Keratinocyte (primary cell): ENCODE results near the gene NFYA. TPM values are rescaled to one million over a fixed set of nuclear protein-coding genes. Genes with fewer than 3 reads are reported as not detected.

Experiments
- DNase-seq: peaks from one replicate; pipeline ENCODE4 v3.0.0-alpha.2; 2011; ENCODE audit warnings: low read depth, missing footprints, low spot score
- FAIRE-seq: peaks from 2 replicates; lab custom pipeline; 2011; peaks lifted over from hg19 to GRCh38; lab: Jason Lieb, UNC
- H2AFZ ChIP-seq: 2 replicates; pipeline ENCODE4 v1.6.0; 2012; ENCODE audit warnings: low read length, control low read depth, inconsistent platforms; ENCODE audit not compliant: control insufficient read depth
- H3K27ac ChIP-seq: 2 replicates; pipeline ENCODE4 v1.5.1; 2011; ENCODE audit warnings: low read length; ENCODE audit not compliant: control insufficient read depth, insufficient read depth
- H3K27me3 ChIP-seq: 3 replicates; pipeline ENCODE4 v1.6.0; 2011; ENCODE audit warnings: low read length; ENCODE audit not compliant: control insufficient read depth, insufficient read depth; ENCODE audit errors: extremely low read depth
- H3K36me3 ChIP-seq, 2 experiments: 2 replicates in 1 of 2; 3 replicates in 1 of 2; pipeline ENCODE4 v1.5.1; 2011; ENCODE audit warnings: low read length in 2 of 2, mild to moderate bottlenecking in 1 of 2; ENCODE audit not compliant: control insufficient read depth in 2 of 2, insufficient read depth in 2 of 2; ENCODE audit errors: extremely low read depth in 1 of 2
- H3K4me1 ChIP-seq: 3 replicates; pipeline ENCODE4 v1.5.1; 2011; ENCODE audit warnings: low read length; ENCODE audit not compliant: control insufficient read depth, insufficient read depth; ENCODE audit errors: extremely low read depth
- H3K4me2 ChIP-seq: 3 replicates; pipeline ENCODE4 v1.6.0; 2011; ENCODE audit warnings: low read depth, low read length; ENCODE audit not compliant: control insufficient read depth, insufficient read depth; ENCODE audit errors: extremely low read depth
- H3K4me3 ChIP-seq, 3 experiments: fragments of 200-600 bp in 1 of 3; sonication (generic) in 1 of 3; 2 replicates in 2 of 3; 3 replicates in 1 of 3; pipeline ENCODE4 v1.5.1; 2011 to 2016; ENCODE audit warnings: low read length in 3 of 3, mild to moderate bottlenecking in 3 of 3, control low read depth in 2 of 3, inconsistent platforms in 1 of 3, low read depth in 1 of 3, mixed read lengths in 1 of 3, mixed run types in 1 of 3, moderate library complexity in 1 of 3; ENCODE audit not compliant: control insufficient read depth in 2 of 3, insufficient read depth in 2 of 3; ENCODE audit errors: extremely low read depth in 1 of 3
- H3K79me2 ChIP-seq: 2 replicates; pipeline ENCODE4 v1.6.0; 2012; ENCODE audit warnings: low read length; ENCODE audit not compliant: control insufficient read depth, insufficient read depth
- H3K9ac ChIP-seq: 3 replicates; pipeline ENCODE4 v1.6.0; 2011; ENCODE audit warnings: low read length; ENCODE audit not compliant: control insufficient read depth, insufficient read depth; ENCODE audit errors: extremely low read depth
- H3K9me1 ChIP-seq: 3 replicates; pipeline ENCODE4 v1.6.0; 2011; ENCODE audit warnings: low read length; ENCODE audit not compliant: control insufficient read depth, insufficient read depth; ENCODE audit errors: extremely low read depth
- H3K9me3 ChIP-seq: 2 replicates; pipeline ENCODE4 v1.5.1; 2012; ENCODE audit warnings: low read depth, low read length; ENCODE audit not compliant: control insufficient read depth
- H4K20me1 ChIP-seq: 3 replicates; pipeline ENCODE4 v1.6.0; 2011; ENCODE audit warnings: low read length; ENCODE audit not compliant: control insufficient read depth, insufficient read depth; ENCODE audit errors: extremely low read depth
- EZH2 ChIP-seq: IDR thresholded peaks from one replicate; pipeline ENCODE4 v1.6.1; 2012; ENCODE audit warnings: inconsistent platforms, mild to moderate bottlenecking, low read length, moderate library complexity
- dilution Hi-C: fragments of 300-500 bp; cut with MboI; formaldehyde crosslinking; loops from one replicate; pipeline ENCODE4 v1.7.0; 2020; ENCODE audit warnings: low sequenced_read_pairs; ENCODE audit not compliant: extremely low pct_ligation_motif_present
- polyA plus RNA-seq, 5 experiments: library from polyadenylated mRNA; depleted of rRNA in 3 of 5; stranded (reverse) in 3 of 5; stranded (forward) in 1 of 5; unstranded in 1 of 5; fragments of >200 nt; gene quantifications; 1 replicate in 1 of 5; 2 replicates in 3 of 5; 3 replicates in 1 of 5; pipeline versions ENCODE4 v1.2.1 to v1.2.3, GENCODE V29; 2011 to 2012; ENCODE audit warnings: missing spikeins in 2 of 5, low read depth in 1 of 5, low replicate concordance in 1 of 5
- TF ChIP-seq, protein P1 (sequence below), 3 experiments: IDR thresholded peaks in 1 of 3; conservative IDR thresholded peaks in 1 of 3; optimal IDR thresholded peaks in 1 of 3; 2 replicates in 2 of 3; 3 replicates in 1 of 3; pipeline versions ENCODE3 to v1.5.1; 2011; ENCODE audit warnings: low read length in 3 of 3, mild to moderate bottlenecking in 3 of 3, moderate library complexity in 2 of 3, control low read depth in 1 of 3, inconsistent platforms in 1 of 3; ENCODE audit not compliant: insufficient read depth in 2 of 3; ENCODE audit errors: extremely low read depth in 1 of 3

The NFYA gene
- polyA plus RNA-seq, 1 donor (not counting 4 experiments of a cell fraction or from before 2014, with no cell fraction given), result 17.1 TPM

- H3K4me1 ChIP-seq, result peaks cover 48% of the 10 kb centered on the region
- H3K27ac ChIP-seq, result no peak overlapping the region
- H3K27me3 ChIP-seq, result no peaks in the 10 kb centered on the region
- H3K9me1 ChIP-seq, result no peaks in the 10 kb centered on the region
- no peaks in the 10 kb centered on the region for H3K9me3 ChIP-seq
- no peaks in the 10 kb centered on the region for H4K20me1 ChIP-seq
- TF ChIP-seq EZH2, result no peak
- TF ChIP-seq, protein P1, sequence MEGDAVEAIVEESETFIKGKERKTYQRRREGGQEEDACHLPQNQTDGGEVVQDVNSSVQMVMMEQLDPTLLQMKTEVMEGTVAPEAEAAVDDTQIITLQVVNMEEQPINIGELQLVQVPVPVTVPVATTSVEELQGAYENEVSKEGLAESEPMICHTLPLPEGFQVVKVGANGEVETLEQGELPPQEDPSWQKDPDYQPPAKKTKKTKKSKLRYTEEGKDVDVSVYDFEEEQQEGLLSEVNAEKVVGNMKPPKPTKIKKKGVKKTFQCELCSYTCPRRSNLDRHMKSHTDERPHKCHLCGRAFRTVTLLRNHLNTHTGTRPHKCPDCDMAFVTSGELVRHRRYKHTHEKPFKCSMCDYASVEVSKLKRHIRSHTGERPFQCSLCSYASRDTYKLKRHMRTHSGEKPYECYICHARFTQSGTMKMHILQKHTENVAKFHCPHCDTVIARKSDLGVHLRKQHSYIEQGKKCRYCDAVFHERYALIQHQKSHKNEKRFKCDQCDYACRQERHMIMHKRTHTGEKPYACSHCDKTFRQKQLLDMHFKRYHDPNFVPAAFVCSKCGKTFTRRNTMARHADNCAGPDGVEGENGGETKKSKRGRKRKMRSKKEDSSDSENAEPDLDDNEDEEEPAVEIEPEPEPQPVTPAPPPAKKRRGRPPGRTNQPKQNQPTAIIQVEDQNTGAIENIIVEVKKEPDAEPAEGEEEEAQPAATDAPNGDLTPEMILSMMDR (optimal IDR thresholded peaks at IDR 0.05 in 1 of 3, IDR thresholded peaks at IDR 0.05 in 1 of 3, conservative IDR thresholded peaks at IDR 0.05 in 1 of 3; ENCODE audit: extremely low read depth in 1 of 3, insufficient read depth in 2 of 3, low read length in 3 of 3), result no peak
- H3K9ac ChIP-seq, result no peak overlapping the region
- no peak overlapping the region for H3K4me2 ChIP-seq
- FAIRE-seq (no peak), DNase-seq (no peak)
- no peaks in the 10 kb centered on the region for H3K79me2 ChIP-seq
- no peaks in the 10 kb centered on the region for H3K36me3 ChIP-seq
- H2AFZ ChIP-seq, result no peak overlapping the region
- no peak overlapping the region for H3K4me3 ChIP-seq
- dilution Hi-C loops, result no loop called here
These were observed 46.7 kb upstream of the NFYA start for GRCh38 chr6:41025966-41026530.

DNA sequence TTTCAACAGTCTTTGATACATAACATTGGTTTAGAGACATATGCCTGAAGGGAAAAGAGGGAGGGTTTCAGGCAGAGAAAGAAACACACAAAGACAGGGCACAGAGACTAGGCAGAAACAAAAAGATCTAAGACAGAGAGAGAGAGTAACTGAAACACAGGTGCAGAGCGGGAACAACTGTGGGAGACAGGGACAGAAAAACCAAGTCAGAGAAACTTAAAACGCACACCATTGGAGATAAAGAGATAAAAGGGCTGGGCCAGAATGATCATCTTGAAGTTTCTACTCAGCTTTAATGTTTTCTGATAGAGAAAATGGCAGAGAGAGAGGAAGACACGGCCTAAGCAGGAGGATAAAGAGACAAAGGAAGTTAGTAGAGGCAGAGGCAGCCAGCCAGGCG lies 45.5 kb upstream of the NFYA start:
- Histone ChIP-seq H4K20me1 (no peaks in the 10 kb centered on the region), H3K9me1 (no peaks in the 10 kb centered on the region), H3K9ac (no peak overlapping the region), H3K27me3 (no peaks in the 10 kb centered on the region), H3K4me1 (peaks cover 38% of the 10 kb centered on the region), H3K79me2 (no peaks in the 10 kb centered on the region), H3K4me2 (peak overlapping the region; percentile 82), H3K36me3 (no peaks in the 10 kb centered on the region), H3K27ac (no peak overlapping the region), H3K9me3 (no peaks in the 10 kb centered on the region), H3K4me3 (peak overlapping the region in 1 of 3 experiments; percentile 40), H2AFZ (peak overlapping the region; percentile 1)
- DNase-seq (no peak), FAIRE-seq (no peak)
- no peak for TF ChIP-seq EZH2
- TF ChIP-seq, protein P1 (optimal IDR thresholded peaks at IDR 0.05 in 1 of 3, IDR thresholded peaks at IDR 0.05 in 1 of 3, conservative IDR thresholded peaks at IDR 0.05 in 1 of 3; ENCODE audit: extremely low read depth in 1 of 3, insufficient read depth in 2 of 3, low read length in 3 of 3), result no peak
- dilution Hi-C loops, result no loop called here
